GM21825 (cell line): Measurements from ENCODE around the gene BABAM2.
"Not testable (repeated sequence)": the region's sequence is repeated elsewhere in the genome, so short reads cannot be mapped to it uniquely, and the experiment has no call there.

ENCODE experiments used
- ATAC-seq: cut with Tn5 transposase; IDR thresholded peaks from one replicate; pipeline ENCODE4 v1.9.1; 2021; ENCODE audit warnings: mild to moderate bottlenecking, moderate library complexity; ENCODE audit not compliant: unreplicated experiment

Gene BABAM2

GRCh38 chr2:28101123-28101522, 210.6 kb downstream of the BABAM2 start:
- no peak for ATAC-seq

GRCh38 chr2:28101892-28102291, 211.4 kb downstream of the BABAM2 start:
- no peak for ATAC-seq

- ATAC-seq: no peak
These were observed 211.9 kb downstream of the BABAM2 start for GRCh38 chr2:28102455-28102874.

DNA sequence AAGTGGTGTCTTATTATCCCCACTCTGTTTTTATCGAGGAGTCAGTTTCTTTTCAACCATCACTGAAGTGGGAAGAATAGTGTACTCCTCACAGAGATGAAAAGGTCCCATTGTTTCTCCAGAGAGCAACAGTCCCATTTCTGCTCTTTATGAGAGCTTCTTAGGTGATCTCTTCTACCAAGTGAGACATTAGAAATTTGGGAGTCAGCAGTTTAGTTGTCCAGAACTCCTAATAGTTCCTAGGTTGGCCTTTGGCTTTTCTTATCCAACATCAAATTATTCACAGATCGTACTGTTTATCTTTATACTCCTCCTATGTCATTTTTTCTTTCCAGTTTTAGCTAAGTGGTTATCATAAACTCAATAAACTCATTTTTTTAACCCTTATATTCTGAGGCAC, 213.1 kb downstream of the BABAM2 start:
- no peak for ATAC-seq

- no peak for ATAC-seq
These were observed 217.6 kb downstream of the BABAM2 start for GRCh38 chr2:28108143-28108542.

DNA sequence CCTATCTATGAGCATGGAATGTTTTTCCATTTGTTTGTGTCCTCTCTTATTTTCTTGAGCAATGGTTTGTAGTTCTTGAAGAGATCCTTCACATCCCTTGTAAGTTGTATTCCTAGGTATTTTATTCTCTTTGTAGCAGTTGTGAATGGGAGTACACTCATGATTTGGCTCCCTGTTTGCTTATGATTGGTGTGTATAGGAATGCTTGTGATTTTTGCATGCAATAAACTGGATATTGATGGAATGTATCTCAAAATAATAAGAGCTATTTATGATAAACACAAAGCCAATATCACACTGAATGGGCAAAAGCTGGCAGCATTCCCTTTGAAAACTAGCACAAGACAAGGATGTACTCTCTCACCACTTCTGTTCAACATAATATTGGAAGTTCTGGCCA, 223.2 kb downstream of the BABAM2 start:
- ATAC-seq: not testable (repeated sequence)

GRCh38 chr2:28117104-28117596, 226.6 kb downstream of the BABAM2 start:
- ATAC-seq: no peak

DNA sequence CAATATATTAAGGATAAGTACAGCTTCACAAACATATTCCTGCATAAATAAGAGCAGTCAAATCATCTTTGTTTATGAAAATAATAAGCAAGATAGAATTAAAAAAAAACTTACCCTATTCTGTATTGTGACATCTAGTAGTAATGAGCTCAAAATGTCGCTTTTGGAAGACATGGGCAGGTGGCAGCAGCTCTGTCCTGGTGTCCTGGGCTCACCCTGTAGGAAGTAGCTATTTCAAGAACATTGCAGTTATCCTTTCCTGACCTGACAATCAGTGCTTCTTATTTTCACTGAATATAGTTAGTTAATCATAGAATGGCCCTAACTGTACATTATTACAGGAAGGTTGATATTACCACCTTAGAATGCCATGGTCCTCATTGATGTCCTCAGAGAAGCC, 229.1 kb downstream of the BABAM2 start:
- no peak for ATAC-seq

- no peak for ATAC-seq
These were observed 237.9 kb downstream of the BABAM2 start for GRCh38 chr2:28128281-28128950.

- ATAC-seq: no peak
These were observed 239.6 kb downstream of the BABAM2 start for GRCh38 chr2:28129955-28130695.

DNA sequence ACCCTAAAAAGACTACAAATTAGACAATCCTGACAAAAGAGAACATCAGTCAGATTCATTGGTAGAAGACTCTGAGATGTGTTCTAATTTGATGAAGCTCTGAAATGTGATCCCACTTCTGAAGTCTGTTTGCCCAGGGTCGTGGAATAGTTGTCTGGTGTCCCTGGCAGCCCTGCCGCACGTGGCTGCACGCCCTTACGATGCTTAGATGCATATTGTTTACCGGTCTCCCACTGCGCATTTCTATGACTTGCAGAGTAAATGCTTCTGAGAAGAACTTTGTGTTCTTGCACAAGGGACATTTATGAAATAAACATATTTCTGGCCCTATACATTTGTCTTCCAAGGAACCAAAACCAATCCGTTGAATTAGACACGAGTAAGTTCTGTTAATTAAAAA, 243.2 kb downstream of the BABAM2 start:
- ATAC-seq: no peak

- ATAC-seq: no peak
These were observed 243.8 kb downstream of the BABAM2 start for GRCh38 chr2:28134262-28134812.

GRCh38 chr2:28134857-28135256, 244.3 kb downstream of the BABAM2 start:
- no peak for ATAC-seq

DNA sequence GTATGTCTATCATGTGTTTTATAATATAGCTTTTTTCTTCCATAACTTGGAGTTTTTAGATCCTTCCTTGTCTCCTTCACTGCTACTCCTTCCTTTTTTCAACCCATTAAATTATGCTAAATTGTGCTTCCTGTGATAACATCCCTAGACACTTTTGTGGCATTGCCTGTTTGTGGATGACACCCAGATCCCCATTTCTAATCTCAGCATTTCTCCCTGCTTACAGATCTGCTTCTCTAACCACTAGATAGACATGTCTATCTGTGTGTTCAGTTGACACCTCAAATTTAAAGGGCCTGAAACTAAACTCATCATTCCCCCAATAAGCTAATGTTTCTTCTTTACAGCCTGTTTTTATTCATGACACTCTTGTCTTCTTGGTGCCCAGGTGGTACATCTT, 244.8 kb downstream of the BABAM2 start:
- no peak for ATAC-seq

GRCh38 chr2:28135799-28136198, 245.3 kb downstream of the BABAM2 start:
- ATAC-seq: no peak

DNA sequence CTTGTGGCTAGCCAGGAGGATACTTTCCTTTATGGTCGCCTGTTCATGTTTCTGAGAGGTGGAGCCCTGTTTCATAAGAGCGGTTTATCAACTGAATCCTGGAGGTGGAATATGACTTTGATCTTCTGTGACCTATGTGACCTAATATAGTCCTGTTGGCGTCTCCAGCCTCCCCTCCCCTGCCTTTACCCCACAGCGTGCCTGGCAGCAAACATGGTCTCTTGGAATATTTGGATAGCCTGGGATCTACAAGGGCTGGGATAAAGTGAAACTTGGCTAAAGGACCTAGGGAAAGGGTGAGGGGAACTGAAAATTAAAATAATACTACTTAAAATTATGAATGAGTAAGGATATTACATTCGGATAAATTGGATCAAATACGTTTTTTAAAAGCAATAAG, 246.0 kb downstream of the BABAM2 start:
- no peak for ATAC-seq

GRCh38 chr2:28137221-28137620, 246.7 kb downstream of the BABAM2 start:
- no peak for ATAC-seq

DNA sequence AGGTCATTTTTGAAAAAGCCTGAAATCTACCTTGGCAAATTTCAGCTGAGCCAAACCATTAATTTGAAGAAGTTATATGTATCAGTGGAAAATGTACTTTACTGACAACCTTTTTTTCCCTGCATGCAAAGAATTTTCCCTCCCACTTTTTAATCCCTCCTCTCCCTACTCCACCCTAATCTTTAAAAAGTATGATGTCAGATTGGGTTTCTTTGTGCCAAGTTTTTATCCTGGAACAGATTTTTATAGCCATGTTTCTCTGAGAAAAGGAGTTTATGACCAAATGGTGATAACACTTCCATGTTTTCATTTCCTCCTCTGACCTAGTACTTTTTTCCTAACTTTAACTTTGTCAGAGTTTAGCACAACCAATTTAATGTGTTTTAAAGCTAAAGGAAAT, 251.9 kb downstream of the BABAM2 start:
- no peak for ATAC-seq

DNA sequence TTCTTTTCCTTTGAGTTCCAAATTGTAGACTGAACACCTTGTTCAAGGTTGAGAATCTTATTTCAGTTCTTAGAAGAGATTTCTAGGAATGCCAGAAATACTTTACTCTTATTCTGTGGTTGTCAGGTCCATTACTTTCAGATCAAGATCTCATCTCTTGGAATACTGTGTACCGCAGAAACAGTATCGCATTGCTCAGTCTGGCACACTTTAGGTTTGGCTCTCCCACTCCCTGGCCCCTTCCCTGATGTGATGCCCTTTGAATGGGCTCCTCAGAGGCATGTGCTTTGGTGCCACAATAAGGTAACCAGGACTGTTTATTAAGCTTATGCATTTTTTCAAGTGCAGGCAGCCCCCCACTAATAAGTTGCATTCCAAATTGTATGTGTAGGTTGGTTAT, 257.5 kb downstream of the BABAM2 start:
- ATAC-seq: no peak

DNA sequence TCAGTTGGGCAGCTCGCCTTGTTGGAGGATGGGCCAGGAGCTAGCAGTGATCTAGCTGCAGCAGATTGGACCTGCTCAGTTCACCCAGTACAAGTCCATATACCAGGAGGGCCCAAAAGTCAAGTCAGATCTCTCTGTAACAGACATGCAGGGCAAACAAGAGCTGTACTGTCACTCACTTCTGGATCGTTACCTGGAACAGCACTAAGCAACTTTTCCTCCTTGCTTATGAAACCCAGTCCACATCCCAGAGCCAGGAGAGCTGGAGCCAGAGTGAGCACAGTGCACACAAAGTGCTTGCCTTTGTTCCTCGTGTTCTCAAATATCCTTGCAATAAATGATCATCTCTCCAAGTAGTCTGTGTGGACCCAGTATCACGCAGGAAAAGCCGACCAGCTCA, 258.0 kb downstream of the BABAM2 start:
- ATAC-seq: no peak

GRCh38 chr2:28150236-28150915, 259.8 kb downstream of the BABAM2 start:
- no peak for ATAC-seq

GRCh38 chr2:28150994-28151393, 260.5 kb downstream of the BABAM2 start:
- no peak for ATAC-seq
